Subcutaneous adipose tissue (tissue), 4 donors: ENCODE data around the gene SEC61A2. TPM values are rescaled to one million over a fixed set of nuclear protein-coding genes. Genes with fewer than 3 reads are reported as not detected.

Experiments used
- total RNA-seq, 4 donors: library from RNA; depleted of rRNA; stranded (reverse); fragments of >200 nt; gene quantifications; one replicate each; pipeline ENCODE4 v1.1.0, GENCODE V29; 2016
- TF ChIP-seq, protein P1 (sequence below): fragments of 450-650 bp; IDR thresholded peaks from one replicate; pipeline ENCODE4 v1.5.1; 2016; ENCODE audit warnings: low read depth, mild to moderate bottlenecking, control low read depth, antibody characterized with exemption, moderate library complexity

SEC61A2 gene
- total RNA-seq, 4 donors from 2014 or later: 3.4 to 6.3 (median 3.9) TPM

DNA sequence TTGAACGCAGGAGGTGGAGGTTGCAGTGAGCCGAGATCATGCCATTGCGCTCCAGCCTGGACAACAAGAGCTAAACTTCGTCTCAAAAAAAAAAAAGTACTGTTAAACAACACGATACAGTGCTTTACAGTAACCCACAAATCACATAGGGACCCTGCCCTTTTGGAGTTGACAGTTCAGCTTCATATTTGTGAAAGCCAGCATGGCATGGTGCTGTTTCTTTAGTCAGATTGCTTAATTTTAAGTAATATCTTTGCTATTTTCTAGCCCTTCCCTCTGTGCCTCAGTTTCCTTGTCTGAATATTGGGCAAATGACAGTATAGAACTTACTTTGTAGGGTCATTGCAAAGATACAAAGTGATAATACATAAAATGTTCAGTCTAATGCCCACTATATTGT, 71.4 kb downstream of the SEC61A2 start:
- TF ChIP-seq, protein P1, sequence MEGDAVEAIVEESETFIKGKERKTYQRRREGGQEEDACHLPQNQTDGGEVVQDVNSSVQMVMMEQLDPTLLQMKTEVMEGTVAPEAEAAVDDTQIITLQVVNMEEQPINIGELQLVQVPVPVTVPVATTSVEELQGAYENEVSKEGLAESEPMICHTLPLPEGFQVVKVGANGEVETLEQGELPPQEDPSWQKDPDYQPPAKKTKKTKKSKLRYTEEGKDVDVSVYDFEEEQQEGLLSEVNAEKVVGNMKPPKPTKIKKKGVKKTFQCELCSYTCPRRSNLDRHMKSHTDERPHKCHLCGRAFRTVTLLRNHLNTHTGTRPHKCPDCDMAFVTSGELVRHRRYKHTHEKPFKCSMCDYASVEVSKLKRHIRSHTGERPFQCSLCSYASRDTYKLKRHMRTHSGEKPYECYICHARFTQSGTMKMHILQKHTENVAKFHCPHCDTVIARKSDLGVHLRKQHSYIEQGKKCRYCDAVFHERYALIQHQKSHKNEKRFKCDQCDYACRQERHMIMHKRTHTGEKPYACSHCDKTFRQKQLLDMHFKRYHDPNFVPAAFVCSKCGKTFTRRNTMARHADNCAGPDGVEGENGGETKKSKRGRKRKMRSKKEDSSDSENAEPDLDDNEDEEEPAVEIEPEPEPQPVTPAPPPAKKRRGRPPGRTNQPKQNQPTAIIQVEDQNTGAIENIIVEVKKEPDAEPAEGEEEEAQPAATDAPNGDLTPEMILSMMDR: no peak

DNA sequence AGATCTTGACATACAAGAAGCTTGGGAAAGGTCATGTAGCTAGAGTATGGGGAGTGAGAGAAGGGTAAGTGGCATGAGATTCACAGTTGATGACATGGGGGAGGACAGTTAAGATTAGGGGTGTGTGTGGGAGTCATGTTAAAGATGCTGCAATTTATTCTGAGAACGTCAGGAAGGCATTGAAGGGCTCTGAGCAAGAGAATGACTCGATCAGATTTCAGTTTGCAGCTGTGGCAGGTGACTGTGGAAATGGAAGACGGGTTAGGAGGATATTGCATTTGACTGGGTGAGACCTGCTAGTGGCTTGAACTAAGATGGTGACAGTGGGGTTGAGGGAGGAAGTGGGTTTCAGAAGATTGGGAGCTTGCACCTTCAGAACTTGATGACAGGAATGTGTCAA, 72.1 kb downstream of the SEC61A2 start:
- TF ChIP-seq, protein P1: no peak

DNA sequence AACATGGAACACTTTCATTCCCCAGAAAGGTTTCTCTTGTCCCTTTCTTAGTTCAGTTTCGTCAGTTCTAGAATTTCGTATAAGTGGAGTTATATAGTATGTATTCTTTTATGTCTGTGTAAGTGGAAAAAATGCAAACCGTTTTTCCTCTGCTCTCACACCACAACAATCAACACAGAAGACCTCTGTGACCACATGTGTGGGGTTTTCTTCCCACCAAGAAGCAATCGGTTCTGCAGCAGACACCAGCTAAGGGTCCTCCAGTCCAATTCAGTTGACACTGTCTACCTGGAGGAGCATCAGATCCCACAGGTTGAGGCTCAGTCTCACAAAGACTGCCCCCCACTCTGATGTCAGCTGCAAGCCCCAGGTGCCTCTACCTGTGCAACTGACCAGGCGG, 72.7 kb downstream of the SEC61A2 start:
- TF ChIP-seq, protein P1: no peak

DNA sequence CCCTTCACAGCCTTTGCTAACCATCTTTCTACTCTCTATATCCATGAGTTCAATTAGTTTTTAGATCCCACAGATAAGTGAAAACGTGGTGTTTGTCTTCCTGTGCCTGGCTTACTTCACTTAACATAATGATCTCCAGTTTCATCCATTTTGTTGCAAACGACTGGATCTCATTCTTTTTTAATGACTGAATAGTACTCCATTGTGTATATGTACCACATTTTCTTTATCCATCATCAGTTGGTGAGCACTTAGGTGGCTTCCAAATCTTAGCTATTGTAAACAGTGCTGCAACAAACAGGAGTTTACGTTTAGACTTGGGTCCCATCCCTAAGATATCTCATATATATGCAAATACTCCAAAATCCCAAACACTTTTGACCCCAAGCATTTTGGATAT, 75.6 kb downstream of the SEC61A2 start:
- TF ChIP-seq, protein P1: no peak

DNA sequence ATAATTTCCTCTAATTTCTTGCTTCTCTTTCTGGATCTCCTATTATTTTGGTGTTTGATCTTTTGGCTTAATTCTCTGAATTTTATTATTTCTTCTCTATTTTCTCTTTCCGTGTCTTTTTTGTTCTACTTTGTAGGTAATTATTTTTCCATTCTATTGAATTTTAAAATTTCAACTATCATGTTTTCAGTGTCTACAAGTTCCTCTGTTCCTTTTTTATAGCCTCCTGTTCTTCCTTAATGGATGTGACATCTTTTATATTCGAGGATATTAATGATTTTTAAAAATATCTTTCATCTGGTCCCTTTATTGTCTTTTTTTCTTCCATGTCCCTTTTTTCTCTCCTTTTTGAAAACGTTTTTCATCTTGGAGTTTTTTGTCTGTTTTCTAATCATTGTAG, 77.6 kb downstream of the SEC61A2 start:
- TF ChIP-seq, protein P1: no peak

DNA sequence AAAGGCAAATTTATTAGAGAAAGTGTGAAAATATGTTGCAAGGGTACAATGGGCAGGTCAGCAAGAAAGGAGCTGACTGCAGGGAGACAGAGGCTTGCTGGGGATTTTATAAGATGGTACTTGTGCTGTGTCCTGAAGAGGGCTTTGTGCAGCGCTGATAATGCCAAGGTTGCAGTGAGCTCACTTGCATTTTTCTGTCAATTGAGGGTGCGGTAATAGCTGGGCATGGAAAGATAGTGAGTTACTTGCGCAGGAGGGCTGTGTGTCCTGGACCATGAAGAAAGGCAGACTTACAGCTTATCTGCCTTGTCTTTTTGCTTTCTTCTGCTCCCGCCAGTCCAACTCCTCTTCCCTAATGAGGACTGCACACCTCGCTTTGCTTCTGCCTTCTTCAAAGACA, 79.0 kb downstream of the SEC61A2 start:
- TF ChIP-seq, protein P1: no peak

DNA sequence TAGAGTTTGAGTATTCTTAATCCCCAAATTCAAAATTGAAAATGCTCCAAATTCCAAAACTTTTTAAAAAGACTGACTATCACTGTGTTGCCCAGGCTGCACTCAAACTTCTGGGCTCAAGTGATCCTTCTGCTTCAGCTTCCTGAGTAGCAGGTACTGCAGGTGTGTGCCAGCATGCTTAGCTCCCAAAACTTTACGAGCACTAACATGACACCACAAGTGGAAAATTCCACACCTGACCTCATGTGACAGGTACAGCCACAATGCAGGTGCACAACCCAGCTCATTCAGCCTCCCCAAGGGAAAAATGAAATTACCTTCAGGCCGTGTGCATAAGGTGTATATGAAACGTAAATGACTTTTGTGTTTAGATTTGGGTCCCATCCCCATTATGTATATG, 83.0 kb downstream of the SEC61A2 start:
- TF ChIP-seq, protein P1: no peak
